ENCODE results near the gene CDC5L.

The CDC5L gene

DNA sequence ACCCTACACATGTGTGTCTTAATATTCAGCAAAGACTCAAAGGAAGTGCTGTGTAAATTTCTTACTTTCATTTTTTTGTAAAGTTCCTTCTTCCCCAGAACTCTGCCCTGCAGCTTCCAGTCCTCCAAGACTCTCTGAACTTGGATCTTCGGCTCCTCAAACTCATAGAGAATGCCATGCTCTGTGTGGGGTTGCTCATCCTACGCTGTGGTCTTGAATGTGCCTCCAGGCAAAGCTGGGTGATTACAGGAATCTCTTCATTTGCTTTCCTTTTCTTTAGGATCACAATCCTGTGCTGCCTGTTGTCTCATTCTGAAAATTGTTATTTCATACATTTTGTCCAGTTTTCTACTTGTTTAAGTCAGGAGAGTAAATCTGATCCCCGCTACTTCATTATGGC, 14.5 kb upstream of the CDC5L start:
- no peak for DNase-seq

DNA sequence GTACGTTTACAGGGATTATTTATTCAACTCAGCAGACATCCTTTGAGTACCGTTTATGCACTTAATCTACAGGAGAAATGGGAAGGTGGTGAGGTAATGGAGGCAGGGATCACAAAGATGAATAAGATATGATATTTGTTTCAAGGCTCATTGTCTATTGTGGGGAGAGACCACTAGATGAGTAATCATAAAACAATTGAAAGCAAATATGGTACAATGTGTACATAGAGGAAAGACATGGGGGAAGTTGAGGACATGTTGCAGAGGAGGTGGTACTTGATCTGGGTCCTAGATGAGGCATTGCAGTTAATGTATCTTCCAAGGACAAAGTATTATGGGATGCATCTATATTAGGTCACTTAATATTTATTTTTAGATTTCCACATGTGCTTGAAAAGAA, 13.7 kb upstream of the CDC5L start:
- no peak for DNase-seq

DNA sequence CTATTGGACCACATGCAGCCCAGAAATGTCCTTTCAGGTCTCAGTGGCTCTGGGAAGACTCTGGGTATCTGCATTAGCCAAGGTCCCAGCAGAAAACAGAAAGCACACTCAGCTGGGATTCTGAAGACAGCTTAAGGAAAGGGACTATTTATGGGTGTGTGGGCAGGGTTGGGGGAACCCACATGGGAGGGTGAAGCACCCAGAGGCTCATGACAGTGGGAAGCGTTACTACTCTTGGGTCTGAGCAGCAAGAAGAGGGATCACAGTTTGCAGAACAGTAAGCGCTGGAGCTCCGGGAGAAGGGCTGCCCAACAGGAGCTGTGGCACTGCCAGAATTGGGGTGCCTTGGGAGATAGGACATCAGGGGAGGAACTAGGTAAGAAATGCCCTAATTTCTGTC, 12.4 kb upstream of the CDC5L start:
- no peak for DNase-seq

DNA sequence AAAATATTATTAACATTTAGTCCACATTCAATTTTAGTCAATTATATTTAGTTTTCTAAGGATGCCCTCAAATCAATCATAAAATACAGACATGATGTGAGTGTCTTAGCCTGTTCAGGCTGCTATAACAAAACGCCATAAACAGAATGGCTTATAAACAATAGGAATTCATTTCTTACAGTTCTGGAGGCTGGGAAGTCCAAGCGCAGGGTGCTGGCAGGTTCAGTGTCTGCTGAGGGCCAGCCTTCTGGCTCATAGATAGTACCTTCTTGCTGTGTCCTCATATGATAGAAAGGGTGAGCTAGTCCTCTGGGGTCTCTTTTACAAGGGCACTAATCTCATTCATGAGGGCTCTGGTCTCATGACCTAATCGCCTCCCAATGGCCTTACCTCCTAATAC, 10.0 kb upstream of the CDC5L start:
- no peak for DNase-seq

DNA sequence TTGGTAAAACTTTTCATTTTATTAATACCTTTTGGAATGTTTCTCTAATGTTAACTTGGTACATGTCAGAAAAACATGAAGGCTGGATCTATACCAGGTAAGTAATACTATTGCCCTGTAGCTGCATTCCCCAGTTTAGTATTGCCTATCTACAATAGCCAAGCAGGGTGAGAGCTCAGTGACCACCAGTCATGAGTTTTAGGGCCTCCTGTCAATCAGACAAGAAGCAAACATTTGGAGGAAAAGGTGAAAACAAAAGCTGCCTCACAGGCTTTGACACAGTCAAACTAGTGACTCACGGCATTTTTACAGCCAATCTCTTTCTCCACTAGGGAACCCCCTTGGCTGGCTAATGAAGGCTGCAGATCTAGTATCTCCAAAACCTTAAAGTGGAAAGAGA, 9.5 kb upstream of the CDC5L start:
- DNase-seq: no peak

DNA sequence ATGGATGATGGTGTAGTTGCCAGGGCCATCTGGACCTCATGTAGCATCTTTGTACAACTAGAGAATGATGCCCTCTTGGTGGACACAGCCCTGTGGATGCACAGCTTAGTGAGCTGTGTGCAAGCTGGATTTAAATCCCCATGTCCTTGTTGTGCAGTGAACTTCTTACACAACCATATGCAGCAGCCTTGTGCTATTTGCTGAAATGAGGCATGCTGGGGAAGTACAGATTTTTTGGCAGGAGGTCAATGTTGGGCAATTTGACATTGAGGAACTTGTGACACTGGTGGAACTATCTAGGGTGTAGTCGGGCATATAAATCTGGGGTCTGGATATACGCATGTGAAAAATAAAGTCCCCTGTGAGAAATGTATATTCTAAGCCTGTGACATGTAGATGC, 5.8 kb upstream of the CDC5L start:
- peak in 6 of 56 donors; percentile 3 to 12 (median 4) for DNase-seq

DNA sequence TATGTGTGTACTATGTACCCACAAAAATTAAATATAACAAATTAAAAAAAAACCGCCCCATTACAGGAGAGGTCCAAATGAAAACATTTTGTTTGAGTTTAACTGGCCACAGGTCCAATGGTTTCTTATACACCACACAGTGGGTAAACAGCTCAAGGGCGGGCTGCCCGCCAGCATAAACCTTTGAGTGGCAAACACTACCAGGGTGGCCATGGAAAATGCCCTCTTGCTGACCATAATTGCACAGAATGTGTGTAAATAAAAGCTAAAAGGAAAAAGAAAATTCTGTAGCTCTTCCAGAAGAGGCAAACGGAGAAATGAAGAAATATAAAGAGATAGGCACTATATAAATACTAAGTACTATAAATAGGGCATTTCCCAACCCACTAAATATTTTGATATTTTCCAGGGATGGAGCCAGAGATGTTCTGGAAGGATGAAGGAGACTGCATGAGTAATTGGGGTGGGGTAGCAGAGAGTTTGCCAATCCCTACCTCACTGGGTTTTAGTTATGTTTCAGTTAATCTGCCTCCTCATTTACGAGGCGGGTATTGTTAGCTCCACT, 1.1 kb upstream of the CDC5L start:
- DNase-seq: peak in 1 of 56 donors; percentile 7

DNA sequence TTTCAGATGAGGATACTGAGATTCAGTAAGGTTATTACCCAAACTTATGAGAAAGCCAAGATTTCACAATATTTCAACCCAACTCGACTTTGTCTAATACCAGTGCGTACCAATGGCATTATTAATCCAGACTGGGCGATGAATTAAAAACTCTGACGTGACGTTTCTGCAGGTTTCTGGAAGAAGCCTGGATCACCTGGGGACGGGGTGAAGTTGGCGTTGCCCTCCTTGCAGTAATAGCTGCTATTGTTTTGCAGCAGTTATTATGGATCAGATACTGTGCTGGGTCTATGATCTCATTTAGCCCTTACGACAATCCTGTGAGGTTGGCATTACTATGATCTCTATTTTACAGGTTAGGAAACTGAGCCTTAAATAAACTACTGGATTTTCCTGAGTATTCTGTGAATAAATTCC, 569 bp upstream of the CDC5L start:
- peak in 1 of 56 donors; percentile 33 for DNase-seq

DNA sequence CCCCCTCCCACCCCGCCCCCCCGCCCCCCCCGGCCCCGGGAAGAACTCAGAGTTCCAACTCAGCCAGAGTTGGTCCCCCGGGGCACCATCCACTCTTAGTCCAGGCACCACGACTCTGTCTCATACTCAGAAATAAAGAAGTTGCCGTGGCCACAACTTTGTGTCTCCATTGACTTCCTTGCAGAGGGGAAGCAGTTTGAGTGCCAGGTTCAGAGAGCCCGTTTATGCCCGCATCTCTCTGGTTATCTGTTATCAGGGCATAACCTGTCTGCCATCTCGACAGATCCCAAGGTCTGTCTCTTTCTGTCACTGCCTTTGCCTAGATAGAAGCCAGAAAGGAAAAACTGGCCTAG, 605 bp downstream of the CDC5L start:
- DNase-seq: peak in 1 of 56 donors; percentile 33

DNA sequence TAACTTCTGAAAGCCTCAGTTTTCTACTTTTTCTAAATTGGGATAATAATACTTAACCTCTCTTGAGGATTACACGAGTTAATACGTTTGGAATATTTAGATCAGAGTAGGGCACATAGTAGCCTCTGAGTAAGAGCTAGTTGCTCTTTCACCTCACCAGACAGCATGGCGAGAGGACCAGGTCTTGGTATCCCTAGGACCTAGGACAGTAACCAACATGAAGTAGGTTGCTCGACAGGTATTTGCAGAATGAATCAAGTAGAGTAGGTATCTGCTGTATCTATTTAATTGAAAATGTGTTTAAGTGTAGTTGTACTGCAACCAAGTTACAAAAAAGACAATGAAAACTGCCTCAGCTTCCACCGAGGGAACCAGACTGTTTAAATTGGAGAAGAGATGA, 1.4 kb downstream of the CDC5L start:
- no peak for DNase-seq

DNA sequence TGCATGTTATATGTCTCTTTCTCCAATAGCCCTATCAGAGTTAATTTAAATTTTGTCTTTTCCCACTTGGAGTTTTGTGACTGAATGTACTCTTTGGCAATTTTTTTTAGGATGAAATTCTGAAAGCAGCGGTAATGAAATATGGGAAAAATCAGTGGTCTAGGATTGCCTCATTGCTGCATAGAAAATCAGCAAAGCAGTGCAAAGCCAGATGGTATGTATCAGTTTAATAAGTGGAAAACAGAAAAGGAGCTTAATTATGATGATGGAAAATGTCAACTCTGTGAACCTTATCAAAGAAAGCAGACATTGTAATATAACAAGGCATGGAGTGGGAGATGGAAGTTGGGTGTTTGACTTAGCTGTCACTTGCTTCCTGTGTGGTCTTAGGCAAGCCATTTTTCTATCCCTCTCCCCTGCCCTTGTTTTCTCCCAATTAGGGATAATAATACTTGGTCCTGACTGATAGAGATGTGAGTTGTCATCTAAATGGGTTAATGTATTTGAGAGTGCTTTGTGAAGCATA, 2.7 kb downstream of the CDC5L start:
- DNase-seq: no peak

DNA sequence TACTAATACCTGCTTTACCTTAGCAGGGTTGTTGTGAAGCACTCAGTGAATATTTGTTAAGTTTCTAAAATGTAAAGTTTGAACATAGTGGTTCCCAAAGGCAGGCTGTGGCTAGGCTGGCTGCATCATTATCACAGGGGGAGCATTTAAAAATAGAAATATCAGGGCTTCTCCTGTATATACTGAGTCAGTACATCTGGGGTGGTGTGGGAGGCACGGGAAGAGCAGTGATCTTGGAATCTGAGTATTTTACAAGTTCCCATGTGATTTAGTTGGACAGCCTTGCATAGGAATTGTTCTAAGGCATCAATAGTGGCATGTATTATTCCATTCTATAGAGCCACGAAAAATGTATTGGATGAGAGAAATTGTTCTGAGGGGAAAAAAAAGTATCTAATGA, 8.0 kb downstream of the CDC5L start:
- peak in 3 of 56 donors; percentile 4 to 23 (median 16) for DNase-seq

DNA sequence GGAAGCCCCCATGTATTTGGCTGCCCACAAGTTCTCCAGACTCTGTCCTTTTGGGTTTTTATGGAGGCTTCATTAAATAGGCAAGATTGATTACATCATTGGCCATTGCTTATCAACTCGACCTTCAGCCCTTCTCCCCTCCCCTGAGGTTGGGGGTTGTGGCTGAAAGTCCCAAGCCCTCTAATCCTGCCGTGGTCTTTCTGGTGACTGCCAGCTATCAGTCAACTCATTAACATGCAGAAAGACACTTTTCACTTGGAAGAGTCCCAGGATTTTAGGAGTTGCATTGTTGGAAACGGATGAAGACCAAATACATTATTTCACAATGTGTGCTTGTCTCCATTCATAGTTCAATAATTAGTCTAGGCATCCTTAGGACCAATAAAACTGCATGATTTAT, 9.5 kb downstream of the CDC5L start:
- DNase-seq: no peak

DNA sequence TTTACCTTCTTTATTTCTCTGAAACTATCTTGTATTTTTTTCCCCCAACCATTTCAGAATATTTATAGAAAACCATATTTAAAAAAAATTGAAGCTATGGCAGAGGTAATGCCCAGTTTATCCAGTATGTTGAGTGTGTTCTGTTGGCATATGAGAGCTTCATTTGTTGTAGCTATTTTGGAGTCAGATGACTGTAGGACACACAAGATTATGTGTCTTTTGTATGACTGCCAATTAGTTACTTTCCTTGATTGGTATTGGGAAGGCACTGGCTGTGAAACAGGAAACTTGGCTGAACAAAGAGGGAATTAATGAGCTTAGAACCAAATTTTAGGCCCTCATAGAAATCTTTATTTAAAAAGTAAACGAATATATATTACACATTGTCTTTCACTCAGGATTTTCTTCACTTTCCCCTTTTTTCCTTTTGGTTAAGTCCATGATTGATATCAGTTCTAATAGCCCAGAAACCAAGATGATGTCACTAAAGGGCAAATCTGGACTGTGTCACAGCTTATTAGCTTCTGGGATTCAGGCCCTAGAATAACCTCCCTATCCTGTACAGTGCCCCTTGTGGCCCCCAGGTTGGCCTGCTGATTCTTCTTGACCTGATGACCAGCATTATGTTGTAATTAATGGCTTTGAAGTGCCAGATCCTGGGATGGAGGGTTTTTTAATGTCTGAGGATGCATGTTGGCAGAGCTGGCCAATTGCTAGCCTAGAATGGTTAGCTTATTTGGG, 10.1 kb downstream of the CDC5L start:
- DNase-seq: no peak

DNA sequence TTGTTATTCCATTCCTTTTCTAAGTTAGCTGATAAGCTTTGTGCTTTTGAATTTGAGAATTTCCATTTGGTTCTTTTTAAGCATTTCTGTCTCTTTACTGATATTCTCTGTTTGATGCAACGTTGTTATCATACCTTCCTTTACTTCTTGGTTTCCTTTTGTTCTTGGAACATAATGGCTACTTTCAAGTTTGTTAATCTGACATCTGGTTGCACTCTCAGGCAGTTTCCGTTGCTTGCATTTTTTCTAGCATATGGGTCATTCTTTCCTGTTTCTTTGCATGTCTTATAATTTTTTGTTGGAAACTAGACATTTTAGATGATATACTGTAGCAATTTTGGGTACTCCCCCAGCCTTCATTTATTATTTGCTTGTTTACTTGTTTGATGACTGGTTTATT, 12.5 kb downstream of the CDC5L start:
- no peak for DNase-seq

DNA sequence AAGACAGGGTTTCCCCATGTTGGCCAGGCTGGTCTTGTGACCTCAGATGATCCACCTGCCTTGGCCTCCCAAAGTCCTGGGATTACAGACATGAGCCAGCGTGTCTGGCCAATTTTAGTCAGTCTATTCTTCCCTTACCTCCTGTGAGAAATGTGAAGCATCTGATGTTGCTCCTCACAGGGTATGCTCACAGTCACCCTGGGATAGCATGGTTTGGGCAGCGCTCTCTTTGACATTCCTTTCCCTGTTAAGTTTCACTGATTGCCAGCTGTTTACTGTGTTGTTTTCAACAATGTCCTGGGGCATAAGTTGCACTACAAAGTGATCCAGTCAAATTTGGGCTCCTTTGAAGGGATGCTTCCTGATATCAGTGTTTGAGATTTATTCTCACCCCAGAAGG, 13.1 kb downstream of the CDC5L start:
- DNase-seq: no peak

DNA sequence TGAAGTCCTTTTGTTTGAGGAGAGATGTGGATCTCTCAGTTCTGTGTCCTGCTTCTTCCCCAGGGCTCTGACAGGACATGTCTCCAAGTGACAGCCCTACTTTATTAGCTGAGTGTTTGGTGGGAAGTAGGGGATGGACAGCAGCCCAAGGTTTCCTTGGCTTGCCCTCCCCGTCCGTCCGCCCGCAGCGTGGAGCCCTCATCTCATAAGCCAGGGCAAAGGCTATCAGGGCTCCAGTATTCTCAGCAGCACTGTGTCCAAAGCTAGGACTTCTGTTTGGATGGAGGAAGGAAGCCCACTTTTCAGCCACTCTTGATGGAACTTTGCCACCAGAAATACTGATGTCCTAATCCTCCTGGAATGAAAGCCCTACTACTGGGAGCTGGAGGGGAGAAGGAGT, 13.6 kb downstream of the CDC5L start:
- no peak for DNase-seq

DNA sequence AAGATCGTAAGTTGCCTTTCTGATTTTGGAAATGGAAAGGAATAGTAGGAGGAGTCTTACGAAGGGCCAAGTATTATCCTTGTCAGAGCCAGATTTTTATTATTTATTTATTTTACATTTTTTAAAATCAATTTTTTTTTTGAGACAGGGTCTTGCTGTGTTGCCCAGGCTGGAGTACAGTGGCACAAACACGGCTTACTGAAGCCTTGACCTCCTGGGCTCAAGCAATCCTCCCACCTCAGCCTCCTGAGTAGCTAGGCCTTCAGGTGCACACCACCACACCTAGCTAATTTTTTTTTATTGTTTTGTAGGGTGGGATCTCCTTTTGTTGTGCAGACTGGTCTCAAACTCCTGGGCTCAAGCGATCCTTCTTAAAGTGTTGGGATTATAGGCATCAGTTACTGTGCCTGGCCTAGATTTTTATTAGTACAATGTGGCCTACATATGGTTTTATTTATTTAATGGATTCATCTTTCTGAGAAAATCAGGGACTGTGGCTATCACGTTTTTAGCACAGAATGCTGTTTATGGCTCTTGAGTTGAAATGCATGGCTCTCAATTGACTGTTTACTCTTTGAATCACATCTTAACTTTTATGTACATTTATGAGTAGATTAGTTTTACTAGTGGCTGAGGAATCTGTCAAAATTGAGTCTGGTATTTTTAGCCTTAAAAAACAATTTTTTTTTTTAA, 16.7 kb downstream of the CDC5L start:
- no peak for DNase-seq

DNA sequence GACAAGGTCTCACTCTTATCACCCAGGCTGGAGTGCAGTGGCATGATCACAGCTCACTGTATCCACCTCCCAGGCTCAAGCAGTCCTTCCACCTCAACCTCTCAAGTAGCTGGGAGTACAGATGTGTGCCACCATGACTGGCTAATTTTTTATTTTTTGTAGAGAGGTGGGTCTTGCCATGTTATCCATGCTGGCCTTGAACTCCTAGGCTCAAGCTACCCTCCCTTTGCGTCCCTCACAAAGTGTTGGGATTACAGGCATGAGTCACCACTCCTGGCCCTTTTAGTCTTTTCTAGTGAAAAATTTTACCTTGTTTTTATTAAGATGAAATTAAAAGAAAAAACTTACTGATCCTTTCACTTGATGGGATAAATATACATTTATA, 17.2 kb downstream of the CDC5L start:
- DNase-seq: no peak

DNA sequence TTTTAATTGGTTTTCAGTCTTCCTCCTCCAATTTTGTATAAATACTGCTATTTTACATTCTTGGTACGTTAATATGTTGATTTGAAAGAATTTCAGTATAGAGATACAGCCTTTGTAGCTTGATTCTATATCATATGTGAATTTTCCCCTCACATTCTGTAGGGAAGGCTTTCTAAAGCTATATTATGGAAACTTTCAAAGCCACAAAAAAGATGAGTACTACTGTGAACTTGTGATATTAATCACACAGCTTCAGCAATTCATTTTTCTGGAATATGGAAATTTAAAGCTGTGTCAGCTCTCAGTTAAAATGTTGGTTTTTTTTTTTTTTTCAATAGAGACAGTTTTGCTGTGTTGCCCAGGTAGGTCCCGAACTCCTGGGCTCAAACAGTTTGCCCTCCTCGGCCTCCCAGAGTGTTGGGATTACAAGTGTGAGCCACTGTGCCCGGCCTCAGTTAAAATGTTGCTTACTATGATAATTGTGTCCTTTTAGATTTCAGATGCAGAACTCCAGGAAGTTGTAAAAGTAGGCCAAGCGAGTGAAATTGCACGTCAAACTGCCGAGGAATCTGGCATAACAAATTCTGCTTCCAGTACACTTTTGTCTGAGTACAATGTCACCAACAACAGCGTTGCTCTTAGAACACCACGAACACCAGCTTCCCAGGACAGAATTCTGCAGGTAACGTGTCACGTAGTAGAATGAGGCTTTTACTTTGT, 20.6 kb downstream of the CDC5L start:
- no peak for DNase-seq

DNA sequence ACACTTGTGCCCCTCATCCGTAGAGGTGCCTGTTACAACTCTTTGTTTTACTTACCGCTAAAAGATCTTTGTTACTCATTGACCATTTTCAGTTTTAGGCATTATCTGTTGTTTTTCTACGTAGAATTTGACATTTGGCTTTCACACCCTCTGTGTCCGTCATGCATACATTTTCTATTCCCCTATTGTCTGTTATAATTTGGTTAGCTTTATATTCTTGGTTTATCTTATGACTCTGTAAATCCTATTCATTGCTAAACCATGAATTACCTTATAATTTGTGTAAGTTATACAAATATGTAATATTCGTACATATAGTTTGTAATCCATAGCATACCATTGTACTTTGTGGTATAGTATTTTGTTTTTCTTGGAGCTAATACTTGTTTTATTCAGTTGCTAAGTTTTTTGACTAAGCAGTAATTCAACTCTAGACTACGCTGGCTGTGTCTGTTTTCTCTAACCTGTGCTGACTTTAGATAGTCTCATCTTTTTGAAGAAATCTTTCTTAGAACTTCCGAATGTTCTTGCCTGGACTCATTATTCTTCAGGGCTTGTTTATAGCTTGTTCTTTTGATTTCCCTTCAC, 21.8 kb downstream of the CDC5L start:
- DNase-seq: no peak

DNA sequence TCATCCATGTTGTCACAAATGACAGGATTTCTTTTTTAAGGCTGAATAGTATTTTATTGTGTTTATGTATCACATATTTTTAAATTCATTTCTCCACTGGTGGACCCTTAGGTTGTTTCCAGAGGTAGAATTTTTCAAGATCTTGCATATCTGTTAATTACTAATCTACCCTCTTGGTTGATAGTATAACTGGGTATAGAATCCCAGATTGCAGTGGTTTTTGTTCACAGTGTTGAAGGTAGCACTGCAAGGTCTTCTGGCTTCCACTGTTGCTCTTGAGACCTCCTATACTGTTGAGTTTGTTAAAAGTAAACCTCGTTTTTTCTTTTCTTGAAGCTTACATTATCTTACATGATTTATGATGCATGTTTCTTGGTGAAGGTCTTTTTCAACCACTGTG, 22.9 kb downstream of the CDC5L start:
- DNase-seq: no peak
